GM19023 (cell line): ENCODE results near the gene CHD6.

ENCODE experiments used
- ATAC-seq: cut with Tn5 transposase; IDR thresholded peaks from one replicate; pipeline ENCODE4 v1.9.1; 2021; ENCODE audit warnings: mild to moderate bottlenecking, moderate library complexity; ENCODE audit not compliant: unreplicated experiment

Gene CHD6

DNA sequence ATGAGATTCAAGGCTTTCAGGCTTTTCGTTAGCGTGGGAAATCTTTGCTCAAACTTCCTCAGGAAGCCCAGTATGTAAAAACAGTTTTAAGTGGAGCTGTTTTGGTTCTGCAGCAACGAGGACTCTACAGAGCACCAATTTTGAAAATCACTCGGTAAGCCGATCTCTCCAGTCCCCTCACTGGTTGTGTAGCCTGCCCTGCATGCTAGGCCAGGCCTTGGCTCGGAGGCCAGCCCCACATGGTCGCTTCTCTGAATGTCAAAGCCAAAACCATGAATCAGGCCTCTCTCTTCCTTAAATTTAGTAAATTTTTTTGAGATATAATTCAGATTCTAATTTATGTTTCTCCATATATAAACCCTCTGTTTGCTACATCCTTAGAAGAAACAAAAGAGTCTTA is 108.0 kb downstream of the CHD6 start:
- ATAC-seq, result no peak

DNA sequence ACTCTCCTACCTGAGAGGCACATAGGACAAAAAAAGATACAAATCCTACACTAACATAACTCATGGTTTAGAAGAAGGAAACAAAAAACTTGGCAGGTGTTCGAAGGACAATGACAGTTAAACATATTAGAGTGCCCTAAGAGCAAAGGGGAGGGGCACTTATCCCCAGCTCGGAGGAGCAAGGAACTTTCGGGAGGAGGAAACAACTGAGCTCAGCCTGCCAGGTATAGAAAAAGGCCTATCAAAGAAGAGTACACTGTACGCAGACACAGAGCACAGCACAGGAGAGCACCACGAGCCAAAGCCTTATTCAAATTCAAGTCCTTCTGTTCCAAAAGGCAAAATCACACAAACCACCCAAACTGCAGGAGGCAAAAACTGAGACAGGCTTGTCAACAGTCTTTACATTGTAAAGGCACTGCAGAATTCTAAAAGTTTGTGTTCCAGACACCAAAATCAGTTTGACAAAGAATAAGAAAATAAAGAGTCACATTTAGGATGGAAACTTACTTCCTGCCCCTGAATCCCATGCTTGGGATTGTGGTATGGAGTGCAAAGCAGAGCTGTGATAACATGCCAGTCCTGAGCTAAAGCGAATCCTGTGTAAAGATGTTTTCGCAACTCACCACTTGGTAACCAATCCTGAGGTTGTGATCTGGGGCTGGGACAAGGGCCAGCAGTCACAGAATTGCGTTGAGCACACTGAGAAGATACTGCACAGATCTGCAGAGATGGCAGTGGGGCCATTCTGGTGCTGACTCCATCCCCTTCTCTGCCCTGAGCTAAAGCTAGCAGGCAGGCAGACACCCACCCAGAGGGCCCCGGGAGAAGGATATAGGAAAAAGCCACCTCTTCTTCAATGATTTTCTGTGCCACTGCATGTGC is 108.6 kb downstream of the CHD6 start:
- no peak for ATAC-seq

DNA sequence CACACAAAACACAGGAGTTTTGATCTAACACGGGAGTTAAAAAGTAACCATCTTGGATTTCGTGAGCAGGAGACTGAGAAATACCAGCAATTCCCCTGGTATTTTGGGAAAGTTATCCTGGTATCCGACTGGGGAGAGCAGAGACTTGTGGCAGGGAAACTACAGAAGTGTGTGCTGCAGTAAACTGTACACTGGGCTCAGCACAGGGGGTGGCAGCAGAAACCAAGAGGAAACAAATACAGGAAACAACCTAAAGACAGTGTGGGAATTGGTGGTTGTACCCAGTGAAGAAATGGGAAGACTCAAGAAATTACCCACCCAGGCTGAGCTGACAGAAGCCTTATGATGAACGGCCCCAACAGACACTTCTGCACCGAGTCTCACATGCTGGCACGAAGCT is 109.8 kb downstream of the CHD6 start:
- ATAC-seq, result no peak

DNA sequence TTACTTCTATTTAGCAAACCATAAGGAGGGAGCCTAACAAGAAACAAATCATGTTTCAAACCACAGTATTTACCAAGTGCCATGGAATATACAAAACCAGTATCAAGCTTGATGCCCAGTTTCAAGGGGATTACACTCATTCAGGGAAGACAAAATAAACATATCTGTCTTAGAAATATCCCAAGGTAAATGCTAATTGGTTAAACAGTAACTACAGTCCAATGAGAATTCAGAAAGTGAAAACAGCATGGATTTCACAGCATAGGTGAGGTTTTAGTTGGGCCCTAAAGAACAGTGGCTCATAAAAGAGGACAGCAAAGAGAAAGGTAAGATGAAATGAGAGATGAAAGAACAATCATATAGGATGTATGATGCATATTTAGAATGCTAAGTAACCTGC is 110.3 kb downstream of the CHD6 start:
- no peak for ATAC-seq

DNA sequence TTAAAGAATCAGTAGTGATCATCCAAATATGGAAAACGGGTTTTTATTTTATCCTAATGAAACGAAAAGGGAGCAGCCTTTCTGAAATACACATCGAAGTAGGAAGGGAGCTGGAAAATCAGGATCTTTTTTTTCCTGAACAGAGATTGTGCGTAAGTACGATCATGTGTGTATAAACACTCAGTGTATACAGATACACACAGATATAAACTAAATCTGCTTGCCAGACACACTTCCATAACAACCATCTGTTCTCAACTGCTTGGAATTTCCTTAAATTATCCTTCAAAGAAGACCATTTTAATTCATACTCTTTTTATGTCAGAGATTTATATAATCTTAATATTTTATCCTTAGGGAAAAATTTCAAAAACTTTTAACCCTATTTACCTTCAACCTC is 110.7 kb downstream of the CHD6 start:
- no peak for ATAC-seq

DNA sequence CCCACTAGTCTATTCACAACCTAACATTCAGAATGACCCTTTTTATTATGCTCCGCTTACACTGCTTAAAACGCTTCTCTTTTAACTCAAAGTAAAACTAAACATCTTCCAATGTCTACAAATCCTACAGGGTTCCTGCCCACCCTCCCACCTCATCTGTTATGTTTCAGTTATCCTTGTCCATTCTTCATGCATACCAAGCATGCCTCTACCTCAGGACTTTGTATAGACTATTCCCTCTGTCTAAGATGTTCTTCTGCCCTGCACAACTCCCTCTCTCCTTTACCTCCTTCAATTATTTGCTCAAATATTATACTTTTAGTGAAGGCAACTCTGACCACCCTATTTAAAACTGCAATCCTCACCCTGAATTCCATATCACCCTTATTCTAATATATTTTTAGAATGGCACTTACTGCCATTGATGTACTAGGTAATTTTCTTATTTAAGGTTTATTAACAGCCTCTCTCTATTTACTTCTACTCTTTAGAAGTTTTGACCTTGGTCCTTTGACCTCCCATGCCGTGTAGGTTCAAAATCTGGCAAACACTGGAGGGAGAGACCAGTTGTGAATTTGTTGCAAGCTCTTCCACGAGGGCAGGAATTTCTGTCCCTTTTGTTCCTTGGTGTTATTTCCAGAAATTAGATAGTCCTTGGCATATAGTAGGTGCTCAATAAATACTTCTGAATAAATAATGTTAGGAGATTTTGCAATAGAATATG is 111.8 kb downstream of the CHD6 start:
- ATAC-seq, result no peak

DNA sequence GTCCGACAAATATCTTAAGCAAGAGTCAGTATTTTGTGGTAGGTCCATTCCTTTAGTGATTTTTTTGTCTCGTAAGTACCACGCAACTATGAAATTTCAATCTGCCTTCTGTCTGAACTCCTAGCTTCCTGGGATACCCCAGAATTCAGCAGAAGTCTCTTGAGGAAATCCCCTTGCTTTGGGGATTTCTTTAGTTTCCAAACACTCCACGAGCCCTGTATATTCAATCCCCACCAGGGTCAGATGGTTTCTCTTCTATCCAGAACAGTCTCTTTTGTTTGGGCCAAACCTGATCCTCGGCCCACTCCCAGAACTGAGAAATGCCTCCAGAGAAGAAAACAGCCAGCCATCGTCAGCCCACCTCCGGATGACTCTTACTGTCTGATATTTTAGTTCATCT is 113.0 kb downstream of the CHD6 start:
- no peak for ATAC-seq

DNA sequence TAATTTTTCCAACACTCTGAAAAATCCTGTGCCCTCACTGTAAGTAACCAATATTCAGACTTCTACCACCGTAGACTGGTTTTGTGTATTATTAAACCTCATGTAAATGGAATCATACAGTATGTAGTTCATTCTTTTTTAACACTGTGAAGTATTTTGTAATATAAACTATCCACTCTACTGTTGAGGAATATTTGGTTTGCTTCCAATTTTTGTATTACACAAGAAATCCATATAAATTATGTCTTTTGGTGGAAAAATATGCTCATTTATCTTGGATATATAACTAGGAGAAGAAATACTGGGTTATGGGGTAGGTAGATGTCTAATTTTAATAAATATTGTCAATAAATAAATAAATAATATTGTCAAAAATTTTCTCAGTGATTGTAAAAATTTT is 116.8 kb downstream of the CHD6 start:
- no peak for ATAC-seq

DNA sequence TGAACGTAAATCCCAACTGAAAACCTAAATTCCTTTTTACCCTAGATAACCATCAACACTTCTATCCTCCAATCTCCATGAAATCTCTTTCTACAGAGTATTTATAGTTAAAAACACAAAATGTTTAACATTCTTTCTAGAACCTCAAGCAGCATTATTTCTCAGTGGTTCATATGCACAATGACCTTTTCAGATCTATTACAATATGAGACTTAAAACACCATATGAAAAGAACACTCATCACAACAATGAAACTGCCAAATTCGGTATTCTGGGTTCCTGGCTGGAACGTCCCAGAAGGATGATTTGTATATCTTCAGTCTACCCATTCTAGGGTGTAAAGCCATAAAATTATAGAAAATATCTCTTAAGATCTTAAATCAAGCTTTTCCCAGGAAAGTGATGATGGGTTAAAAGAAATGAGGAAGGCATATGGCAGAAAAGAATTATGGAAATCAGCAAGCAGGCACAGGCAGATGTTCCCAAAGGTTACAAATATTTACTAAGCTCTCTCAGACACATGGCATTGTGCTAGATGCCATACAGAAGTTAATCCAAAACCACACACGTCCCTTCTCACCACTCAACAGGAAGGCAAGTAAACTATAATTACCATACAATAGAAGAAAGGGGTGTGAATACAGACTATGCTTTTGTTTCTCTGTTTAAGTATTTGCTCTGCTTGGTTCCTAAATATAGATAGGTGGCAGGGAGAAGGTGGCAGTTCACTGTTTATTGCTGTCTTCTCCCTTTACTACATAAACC is 118.0 kb downstream of the CHD6 start:
- ATAC-seq, result no peak

DNA sequence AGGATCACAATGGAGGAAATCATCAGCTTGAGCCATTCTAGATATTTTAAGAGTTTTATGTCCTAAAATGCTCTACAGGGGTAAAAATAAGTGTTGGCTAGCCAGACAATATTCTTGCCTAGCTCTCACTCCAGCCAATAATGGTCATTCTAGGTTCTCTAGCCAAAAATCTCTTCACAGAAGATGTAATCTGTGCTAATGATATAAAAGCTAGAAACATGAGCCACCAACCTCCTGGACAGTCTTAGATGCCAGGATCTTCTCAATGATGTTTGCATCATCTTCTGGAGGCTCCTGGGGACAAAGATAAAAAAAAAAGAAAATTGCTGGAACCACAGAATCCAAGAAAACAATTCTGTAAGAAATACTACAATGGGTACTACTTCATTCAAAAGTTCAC is 119.1 kb downstream of the CHD6 start:
- no peak for ATAC-seq

DNA sequence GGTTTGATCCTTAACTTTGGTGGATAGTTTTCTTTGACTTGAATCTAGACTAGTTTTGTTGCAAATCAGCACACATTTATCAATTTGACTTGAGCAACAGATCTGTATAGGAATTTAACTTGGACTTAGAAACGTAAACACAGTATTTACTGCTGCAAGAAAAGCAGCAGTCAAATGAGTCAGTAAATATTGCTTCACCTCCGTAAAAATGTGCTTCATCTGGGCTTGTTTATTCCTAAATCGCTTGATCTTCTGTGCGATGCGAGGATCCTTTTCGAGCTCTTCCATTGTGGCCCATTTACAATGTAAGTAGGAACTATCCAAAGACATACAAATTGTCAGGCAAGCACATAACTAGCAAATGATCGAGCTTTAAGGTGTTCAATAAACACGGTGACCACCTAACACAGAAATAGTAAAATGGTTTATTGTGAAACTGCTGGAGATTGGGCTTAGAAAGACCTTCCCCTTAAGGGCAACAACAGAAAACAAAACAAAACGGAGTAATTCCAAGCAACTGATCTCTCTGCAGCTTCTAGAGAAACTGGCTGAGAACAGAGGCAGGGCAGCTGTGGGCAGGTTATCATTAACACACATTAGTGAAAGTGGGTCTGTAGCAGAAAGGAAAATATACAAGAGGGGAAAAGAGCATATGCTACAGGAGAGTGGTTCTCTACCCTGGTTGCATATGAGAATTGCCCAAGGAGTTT is 120.8 kb downstream of the CHD6 start:
- no peak for ATAC-seq

DNA sequence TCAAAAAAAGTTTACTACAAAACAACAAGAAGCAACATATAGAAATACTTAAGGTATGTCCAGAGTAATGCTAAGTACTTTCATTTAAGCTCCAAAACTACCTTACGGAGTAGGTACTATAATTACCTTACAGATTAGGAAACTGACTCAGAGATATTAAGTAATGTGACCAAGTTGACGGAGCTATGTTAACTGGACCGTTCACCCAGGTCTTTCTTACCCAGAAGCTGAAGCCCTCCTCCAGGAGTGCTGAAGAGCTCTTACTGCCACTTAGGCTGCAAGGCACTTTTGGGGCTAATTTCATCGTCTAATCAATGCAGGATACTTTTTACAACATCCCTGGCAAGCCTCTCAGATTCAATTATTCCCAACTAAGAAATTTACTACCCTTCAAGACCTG is 123.7 kb downstream of the CHD6 start:
- ATAC-seq, result no peak

DNA sequence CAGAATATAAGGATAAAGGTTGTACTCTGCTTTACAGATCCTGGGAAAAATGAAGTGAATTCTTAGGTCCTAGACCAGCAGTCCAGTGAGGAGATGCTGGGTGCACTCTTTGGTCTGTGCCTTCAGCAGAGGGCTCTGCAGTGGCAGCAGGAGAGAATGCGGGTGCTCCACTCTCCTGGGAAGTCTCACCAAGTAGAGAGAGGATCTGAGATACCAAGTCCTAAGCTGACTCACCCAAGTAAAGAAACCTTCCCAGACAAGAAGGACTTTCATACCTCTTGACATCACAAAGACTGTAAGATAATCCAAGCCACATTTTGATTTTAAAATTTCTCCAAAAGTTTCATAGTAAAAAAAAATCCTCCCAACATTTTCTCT is 134.6 kb downstream of the CHD6 start:
- no peak for ATAC-seq

DNA sequence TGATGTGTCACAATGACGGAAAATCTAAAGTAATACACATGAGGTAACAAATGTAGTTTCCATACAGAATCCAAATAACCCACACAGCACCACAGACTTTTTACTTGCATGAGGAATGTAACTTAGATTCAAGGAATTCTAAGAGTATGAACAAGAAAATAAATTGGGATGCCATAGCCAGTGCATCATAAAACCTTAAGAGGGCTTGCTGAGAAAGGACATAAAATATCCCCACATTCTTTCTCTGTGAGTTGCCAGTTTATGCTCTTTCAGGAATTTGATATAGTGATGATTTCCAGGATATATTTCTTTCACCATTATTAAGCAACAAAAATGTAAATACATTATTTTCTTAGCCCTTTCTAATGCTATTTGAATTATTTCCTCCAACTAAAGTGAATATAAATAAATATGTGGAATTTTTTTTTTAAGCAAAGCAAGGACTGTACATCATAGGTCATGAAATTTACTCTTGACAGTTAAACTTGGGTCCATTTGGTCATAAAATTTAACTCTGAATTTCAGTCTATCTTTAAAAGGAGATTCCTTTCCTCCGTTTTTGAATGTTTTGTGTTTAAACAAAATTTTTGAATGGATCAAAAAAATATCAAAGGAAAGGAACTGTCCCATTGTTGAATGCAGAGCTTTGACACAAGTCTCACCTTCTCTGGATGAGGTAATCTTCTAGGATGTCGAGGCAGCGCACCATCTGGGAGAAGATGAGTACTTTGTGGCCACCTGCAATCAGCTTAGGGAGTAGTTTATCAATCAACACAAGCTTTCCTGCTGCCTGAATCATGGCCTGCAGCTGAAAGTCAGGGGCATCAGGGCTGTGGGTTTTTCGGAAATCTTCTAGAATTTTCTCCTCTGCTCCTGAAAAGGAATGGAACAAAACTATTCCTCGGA is 135.3 kb downstream of the CHD6 start:
- ATAC-seq, result no peak

DNA sequence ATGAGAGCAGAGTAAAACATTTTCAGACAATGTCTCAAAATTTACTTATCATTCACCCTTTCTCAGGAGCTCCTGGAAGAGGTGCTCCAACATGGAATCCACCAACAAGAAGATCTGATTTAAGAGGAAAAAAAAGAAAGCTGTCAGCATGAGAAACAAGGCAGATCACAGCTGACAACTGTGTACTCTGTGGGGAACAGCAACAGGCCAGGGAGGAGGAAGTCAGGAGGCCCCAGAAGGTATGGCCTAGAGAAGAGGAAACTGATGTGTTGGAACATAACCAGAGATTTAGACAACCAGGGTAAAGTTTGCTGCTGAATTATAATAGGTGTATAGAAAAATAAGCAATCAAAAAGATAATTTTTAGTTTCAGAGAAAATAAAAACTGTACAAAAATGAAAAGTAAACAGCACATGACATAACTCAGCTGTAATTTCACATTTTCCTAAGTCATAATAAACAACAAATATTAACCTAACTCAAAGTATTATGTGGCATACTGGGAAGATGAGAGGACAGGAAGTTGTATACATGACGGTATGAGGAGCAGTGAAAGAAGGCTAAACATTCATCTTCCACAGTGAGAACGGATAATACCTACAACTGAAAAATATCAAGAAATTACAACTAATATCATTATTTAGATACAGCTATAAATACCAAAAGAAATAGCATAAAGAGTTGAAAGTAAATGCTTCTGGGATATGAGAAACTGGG is 138.0 kb downstream of the CHD6 start:
- ATAC-seq, result no peak

DNA sequence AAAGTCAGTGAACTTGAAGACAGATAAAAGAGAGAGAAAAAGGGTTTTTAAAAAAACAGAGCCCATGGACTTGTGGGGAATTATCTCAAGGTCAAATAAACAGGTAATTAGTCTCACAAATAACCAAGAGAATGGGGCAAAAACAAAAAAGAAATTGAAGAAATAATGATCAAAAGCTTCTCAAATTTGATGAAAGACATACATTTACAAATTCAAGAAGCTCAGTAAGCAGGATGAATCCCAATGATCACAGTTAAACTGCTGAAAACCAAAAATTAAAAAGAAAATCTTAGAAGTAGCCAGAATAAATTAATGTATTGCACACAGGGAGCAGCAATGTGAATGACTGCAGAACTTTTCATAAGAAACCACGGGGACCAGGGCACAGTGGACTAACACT is 139.1 kb downstream of the CHD6 start:
- no peak for ATAC-seq

DNA sequence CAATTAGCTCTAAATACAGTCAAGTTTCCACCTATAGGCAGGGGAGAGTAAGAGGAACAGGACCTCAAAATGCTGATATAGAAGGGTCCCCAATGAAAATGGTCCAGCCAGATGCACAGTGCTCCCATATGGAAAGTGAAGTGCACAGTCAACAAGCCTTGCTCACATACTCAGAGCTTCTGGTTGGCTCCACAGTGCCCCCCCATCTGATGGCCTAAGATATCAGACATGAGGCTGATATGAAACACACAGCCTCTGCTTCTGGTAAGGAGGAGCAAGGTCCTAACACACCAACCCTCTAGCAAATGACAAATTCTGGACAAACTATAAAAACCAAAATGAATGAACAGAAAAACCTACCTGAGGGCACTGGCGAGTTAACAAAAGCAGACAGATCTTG is 140.2 kb downstream of the CHD6 start:
- ATAC-seq, result no peak

DNA sequence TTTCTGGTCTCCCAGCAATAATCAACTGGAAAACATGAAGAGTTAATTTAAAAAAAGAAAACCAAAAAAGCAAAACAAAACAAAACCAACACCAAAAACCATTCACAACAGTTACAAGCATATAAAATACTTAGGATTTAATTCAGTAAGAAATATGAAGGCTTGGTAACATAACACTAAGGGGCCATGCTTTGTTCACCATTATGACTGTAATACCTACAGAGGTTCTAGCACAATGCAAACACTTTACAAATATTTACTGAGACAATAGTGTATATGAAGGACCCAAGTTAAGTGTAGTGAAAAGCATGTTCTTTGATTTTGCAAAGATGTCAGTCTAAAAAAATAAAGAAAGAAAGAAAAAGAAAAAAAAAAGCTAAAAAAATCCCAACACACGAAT is 141.7 kb downstream of the CHD6 start:
- no peak for ATAC-seq

DNA sequence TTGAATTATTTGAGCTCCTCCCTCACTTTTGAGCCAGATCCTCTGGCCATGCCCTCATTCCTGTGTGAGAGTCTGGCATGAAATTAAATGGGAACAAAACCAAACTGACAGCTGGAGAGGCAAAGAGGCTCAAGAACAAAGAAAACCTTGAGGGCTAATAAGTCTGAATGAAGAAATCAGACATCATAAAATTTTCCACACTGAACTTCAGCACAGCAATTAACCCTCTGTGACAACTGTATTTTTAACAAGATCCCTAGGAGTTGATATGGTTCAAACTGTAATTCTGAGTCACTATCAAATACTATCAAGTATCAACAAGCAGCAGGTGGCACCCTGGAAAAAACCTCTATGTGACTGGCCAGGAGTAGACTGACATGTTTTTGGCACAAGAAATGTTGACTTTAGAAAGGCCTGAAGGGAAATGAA is 142.2 kb downstream of the CHD6 start:
- no peak for ATAC-seq
